HepG2 (cell line): ENCODE measurements around the gene RBM19. TPM values are rescaled to one million over a fixed set of nuclear protein-coding genes. Genes with fewer than 3 reads are reported as not detected.

Experiments used
- ATAC-seq: fragments of 200-7000 bp; cut with Tn5 transposase; 3 replicates; pipeline ENCODE4 v1.9.1; 2020; ENCODE audit warnings: mild to moderate bottlenecking, moderate library complexity
- BruUV-seq: library from RNA; stranded (reverse); fragments of 400-500 nt; replicated peaks from 2 replicates; lab custom pipeline; 2021; lab: Mats Ljungman, UMichigan
- CTCF ChIA-PET: fragments of 300-600 bp; formaldehyde crosslinking; extraction: SDS; loops from one replicate; lab custom pipeline; 2021; ENCODE audit warnings: low total read pairs, inconsistent platforms, low intra/inter-chr PET ratio; lab: Yijun Ruan, JAX
- POLR2A ChIA-PET: fragments of 350-600 bp; sonication (Branson Sonifier 250); formaldehyde crosslinking; loops from one replicate; lab custom pipeline; 2020; ENCODE audit warnings: antibody characterized with exemption, inconsistent platforms; lab: Yijun Ruan, JAX
- DNase-seq: peaks from one replicate; pipeline ENCODE4 v3.0.0-alpha.2; 2015; ENCODE audit warnings: low spot score
- FAIRE-seq: peaks from 3 replicates; lab custom pipeline; 2011; peaks lifted over from hg19 to GRCh38; lab: Jason Lieb, UNC
- H2AFZ ChIP-seq: one replicate; pipeline ENCODE4 v1.6.1; 2011; ENCODE audit warnings: low read length, inconsistent platforms
- H3K27ac ChIP-seq: fragments of 300-600 bp; 3 replicates; pipeline ENCODE4 v1.8.0; 2011; ENCODE audit warnings: mixed run types, mild to moderate bottlenecking, mixed read lengths, low read length, inconsistent platforms; ENCODE audit not compliant: insufficient read depth; ENCODE audit errors: extremely low read length
- H3K27me3 ChIP-seq, 2 experiments: fragments of 200-600 bp in 1 of 2; 2 replicates in 1 of 2; 3 replicates in 1 of 2; pipeline versions ENCODE4 v1.6.0 to v1.8.0; 2011; ENCODE audit warnings: low read length in 2 of 2, mild to moderate bottlenecking in 2 of 2, moderate library complexity in 2 of 2, inconsistent platforms in 1 of 2; ENCODE audit not compliant: insufficient read depth in 2 of 2, control insufficient read depth in 1 of 2
- H3K36me3 ChIP-seq, 2 experiments: fragments of 200-600 bp in 1 of 2; replicated peaks in 1 of 2; 2 replicates in 1 of 2; 3 replicates in 1 of 2; pipeline versions ENCODE4 v1.5.1 to v1.8.0; 2011; ENCODE audit warnings: low read length in 2 of 2, inconsistent platforms in 1 of 2; ENCODE audit not compliant: insufficient read depth in 2 of 2, control insufficient read depth in 1 of 2
- H3K4me1 ChIP-seq: 2 replicates; pipeline ENCODE4 v1.5.1; 2012; ENCODE audit warnings: low read length, inconsistent platforms; ENCODE audit not compliant: insufficient read depth
- H3K4me2 ChIP-seq: 2 replicates; pipeline ENCODE4 v1.6.0; 2011; ENCODE audit warnings: low read depth, low read length, inconsistent platforms
- H3K4me3 ChIP-seq, 3 experiments: fragments of 200-600 bp in 1 of 3; sonication (generic), shearing (Covaris generic) in 1 of 3; replicated peaks in 1 of 3; 2 replicates each; pipeline ENCODE4 v1.5.1; 2011 to 2016; ENCODE audit warnings: low read length in 3 of 3, inconsistent platforms in 2 of 3, low read depth in 2 of 3, mild to moderate bottlenecking in 2 of 3, control low read depth in 1 of 3, mixed read lengths in 1 of 3; ENCODE audit not compliant: insufficient read depth in 1 of 3
- H3K79me2 ChIP-seq: one replicate; pipeline ENCODE4 v1.6.1; 2011; ENCODE audit warnings: low read length, inconsistent platforms; ENCODE audit not compliant: insufficient read depth
- H3K9ac ChIP-seq: 2 replicates; pipeline ENCODE4 v1.6.0; 2011; ENCODE audit warnings: mild to moderate bottlenecking, low read depth, low read length, inconsistent platforms; ENCODE audit not compliant: insufficient read depth
- H3K9me3 ChIP-seq: 2 replicates; pipeline ENCODE4 v1.5.1; 2012; ENCODE audit warnings: mild to moderate bottlenecking, low read length
- H4K20me1 ChIP-seq: 2 replicates; pipeline ENCODE4 v1.6.0; 2011; ENCODE audit warnings: inconsistent platforms, mild to moderate bottlenecking, low read length, moderate library complexity; ENCODE audit not compliant: insufficient read depth
- ELF3 ChIP-seq: IDR thresholded peaks from 2 replicates; pipeline ENCODE4 v1.6.1; 2016; ENCODE audit warnings: missing genetic modification reagents, missing compliant biosample characterization
- FOSL2 ChIP-seq: sonication (generic); formaldehyde crosslinking; IDR thresholded peaks from 2 replicates; pipeline ENCODE4 v1.4.0; 2020; ENCODE audit warnings: missing genetic modification reagents
- GATAD1 ChIP-seq: IDR thresholded peaks from 2 replicates; pipeline ENCODE4 v1.6.1; 2016; ENCODE audit warnings: missing genetic modification reagents, missing compliant biosample characterization
- KAT8 ChIP-seq: IDR thresholded peaks from 2 replicates; pipeline ENCODE4 v1.6.1; 2016; ENCODE audit warnings: missing genetic modification reagents, missing compliant biosample characterization
- LBX2 ChIP-seq: sonication (generic); formaldehyde crosslinking; IDR thresholded peaks from 2 replicates; pipeline ENCODE4 v1.5.0; 2020; ENCODE audit warnings: missing genetic modification reagents, mild to moderate bottlenecking, borderline replicate concordance
- WGBS: methylation state at CpG from one replicate; pipeline ENCODE4 v1.1.6; 2017; ENCODE audit warnings: low lambda C conversion rate; 5-methylcytosine and 5-hydroxymethylcytosine counted together
- in situ Hi-C: cut with HindIII; loops from 2 replicates; pipeline ENCODE4 v1.10.0; 2017; ENCODE audit warnings: low pct_unique_long_range_greater_than_20kb; ENCODE audit not compliant: extremely low pct_ligation_motif_present
- intact Hi-C: fragments of 100-400 bp; cut with micrococcal nuclease; formaldehyde crosslinking; loops from one replicate; pipeline ENCODE4 v1.10.0; 2022; ENCODE audit not compliant: unreplicated experiment
- polyA plus RNA-seq, 8 experiments: library from polyadenylated mRNA; depleted of rRNA in 3 of 8; stranded (reverse) in 7 of 8; unstranded in 1 of 8; fragments of >200 nt; fragmentation: Illumina TruSeq in 4 of 8; extraction: Trizol in 4 of 8; gene quantifications; 2 replicates each; pipeline versions ENCODE4 v1.2.1 to v1.2.3, GENCODE V29; 2011 to 2016; ENCODE audit warnings: low read depth in 4 of 8, missing spikeins in 1 of 8, mixed read lengths in 1 of 8; ENCODE audit not compliant: insufficient read depth in 1 of 8
- total RNA-seq, 5 experiments: library from RNA; depleted of rRNA; stranded (reverse); fragments of >200 nt; fragmentation: Illumina TruSeq; extraction: Trizol; gene quantifications; 2 replicates each; pipeline ENCODE4 v1.2.3, GENCODE V29; 2016; ENCODE audit warnings: low read depth in 1 of 5

Gene RBM19
- total and polyA plus RNA-seq, 2 of the 13 experiments (the other 11 are each of a cell fraction or from before 2014, with no cell fraction given) = 19.3 to 32.2 TPM

GRCh38 chr12:113962733-113963132 lies 3.4 kb downstream of the RBM19 start:
- in situ Hi-C loops (no loop called here), intact Hi-C loops (no loop called here)
- Histone ChIP-seq H2AFZ (no peak overlapping the region), H3K79me2 (peaks cover 32% of the 10 kb centered on the region), H3K27ac (no peak overlapping the region), H3K4me3 (no peak overlapping the region), H3K27me3 (no peaks in the 10 kb centered on the region), H4K20me1 (no peaks in the 10 kb centered on the region), H3K4me2 (no peak overlapping the region), H3K4me1 (peaks cover 30% of the 10 kb centered on the region), H3K9me3 (no peaks in the 10 kb centered on the region), H3K36me3 (peaks cover 35 to 55% of the 10 kb centered on the region in 2 experiments), H3K9ac (no peak overlapping the region)
- no peak for TF ChIP-seq LBX2
- TF ChIP-seq KAT8 (CRISPR knock-in tag) = no peak
- TF ChIP-seq ELF3 (CRISPR knock-in tag) = no peak
- BruUV-seq = no TSS peak
- FAIRE-seq (no peak), ATAC-seq (no peak), DNase-seq (no peak)
- ChIA-PET POLR2A (no interaction called here), CTCF (no interaction called here)
- WGBS = 100% methylated on average over 1 of the region's 1 CpG

- peaks cover 26% of the 10 kb centered on the region for H3K4me1 ChIP-seq
- TF ChIP-seq GATAD1 (CRISPR knock-in tag) = no peak
- peak; percentile 38 for TF ChIP-seq FOSL2 (CRISPR knock-in tag)
- TF ChIP-seq, all 625 proteins: peak for 1
- no TSS peak for BruUV-seq
- H3K27ac ChIP-seq = no peak overlapping the region
- no peak overlapping the region for H3K4me3 ChIP-seq
- in situ Hi-C loops = no loop called here
- intact Hi-C loops = no loop called here
- no peak overlapping the region for H2AFZ ChIP-seq
- H3K4me2 ChIP-seq = no peak overlapping the region
- no peaks in the 10 kb centered on the region for H3K9me3 ChIP-seq
- WGBS = 91% methylated on average over 16 of the region's 16 CpGs
- DNase-seq (peak; percentile 20), FAIRE-seq (no peak), ATAC-seq (no peak)
- H3K36me3 ChIP-seq = peaks cover 36 to 57% of the 10 kb centered on the region in 2 experiments
- ChIA-PET POLR2A (no interaction called here), CTCF (no interaction called here)
- no peaks in the 10 kb centered on the region for H3K27me3 ChIP-seq
- peaks cover 32% of the 10 kb centered on the region for H3K79me2 ChIP-seq
- no peaks in the 10 kb centered on the region for H4K20me1 ChIP-seq
- H3K9ac ChIP-seq = no peak overlapping the region
Measured at GRCh38 chr12:113961921-113962710, 4.0 kb downstream of the RBM19 start.
